Stimulated activated CD8-positive, alpha-beta memory T cell treated with anti-CD3 and anti-CD28 coated beads, Interleukin-2, amount 100 ng/mL, for 1 hour (primary cell): Measurements from ENCODE around the gene WT1.

Experiments
- DNase-seq, 2 donors: peaks; one replicate each; pipeline ENCODE4 v3.0.0-alpha.2; 2020; ENCODE audit warnings: low read depth in 2 of 2

The WT1 gene

GRCh38 chr11:32421992-32422391 lies 13.3 kb downstream of the WT1 start:
- no peak for DNase-seq

GRCh38 chr11:32420937-32421901 lies 14.1 kb downstream of the WT1 start:
- DNase-seq, result no peak

- DNase-seq, result no peak
Measured at GRCh38 chr11:32420139-32420538, 15.2 kb downstream of the WT1 start.

- no peak for DNase-seq
Measured at GRCh38 chr11:32418836-32419235, 16.5 kb downstream of the WT1 start.

GRCh38 chr11:32417806-32418205 lies 17.5 kb downstream of the WT1 start:
- DNase-seq, result no peak

- DNase-seq, result no peak
Measured at GRCh38 chr11:32416301-32416700, 19.0 kb downstream of the WT1 start.

GRCh38 chr11:32414925-32415324 lies 20.4 kb downstream of the WT1 start:
- DNase-seq, result no peak

- DNase-seq, result no peak
Measured at GRCh38 chr11:32411942-32412615, 23.3 kb downstream of the WT1 start.

GRCh38 chr11:32405592-32405991 lies 29.7 kb downstream of the WT1 start:
- DNase-seq, result no peak

GRCh38 chr11:32402836-32403235 lies 32.5 kb downstream of the WT1 start:
- no peak for DNase-seq

- DNase-seq, result no peak
Measured at GRCh38 chr11:32400670-32401369, 34.5 kb downstream of the WT1 start.

GRCh38 chr11:32400196-32400595 lies 35.1 kb downstream of the WT1 start:
- DNase-seq, result no peak

- DNase-seq, result no peak
Measured at GRCh38 chr11:32396991-32397390, 38.3 kb downstream of the WT1 start.

- DNase-seq, result no peak
Measured at GRCh38 chr11:32396331-32396730, 39.0 kb downstream of the WT1 start.

- DNase-seq, result no peak
Measured at GRCh38 chr11:32395127-32395526, 40.2 kb downstream of the WT1 start.

GRCh38 chr11:32392840-32393239 lies 42.5 kb downstream of the WT1 start:
- no peak for DNase-seq

GRCh38 chr11:32391956-32392553 lies 43.3 kb downstream of the WT1 start:
- DNase-seq, result no peak

- DNase-seq, result no peak
Measured at GRCh38 chr11:32391479-32391878, 43.9 kb downstream of the WT1 start.

GRCh38 chr11:32390712-32391111 lies 44.6 kb downstream of the WT1 start:
- DNase-seq, result no peak

- DNase-seq, result no peak
Measured at GRCh38 chr11:32388871-32389770, 46.2 kb downstream of the WT1 start.

GRCh38 chr11:32388365-32388764 lies 47.0 kb downstream of the WT1 start:
- no peak for DNase-seq
